Stomach (tissue), 4 donors: ENCODE data around the gene TMEM98.

Experiments
- POLR2A ChIP-seq, 4 donors: fragments of 450-650 bp; IDR thresholded peaks; one replicate each; pipeline ENCODE4 v1.6.1; 2016; ENCODE audit warnings: antibody characterized with exemption in 4 of 4, control low read depth in 2 of 4, mild to moderate bottlenecking in 1 of 4, moderate library complexity in 1 of 4
- TF ChIP-seq, protein P1 (sequence below), 7 experiments: fragments of 450-650 bp in 4 of 7; fragments of 200-600 bp in 3 of 7; sonication (generic) in 3 of 7; IDR thresholded peaks; one replicate each; pipeline ENCODE4 v1.5.1; 2016 to 2019; ENCODE audit warnings: antibody characterized with exemption in 7 of 7, control low read depth in 2 of 7, mild to moderate bottlenecking in 1 of 7

DNA sequence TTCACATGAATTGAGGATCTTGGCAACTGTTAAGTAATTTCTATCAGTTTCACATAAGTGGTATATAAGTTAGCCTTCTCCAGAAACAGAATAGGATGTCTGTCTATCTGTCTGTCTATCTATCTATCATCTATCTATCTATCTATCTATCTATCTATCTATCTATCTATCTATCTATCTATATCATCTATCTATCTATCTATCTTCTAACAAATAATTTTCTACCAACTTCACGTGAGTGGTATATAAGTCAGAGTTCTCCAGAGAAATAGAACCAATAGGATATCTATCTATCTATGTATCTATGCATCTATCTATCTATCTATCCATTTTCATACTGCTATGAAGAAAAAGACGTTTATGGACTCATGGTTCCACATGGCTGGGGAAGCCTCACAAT, 52.3 kb downstream of the TMEM98 start:
- TF ChIP-seq, protein P1, sequence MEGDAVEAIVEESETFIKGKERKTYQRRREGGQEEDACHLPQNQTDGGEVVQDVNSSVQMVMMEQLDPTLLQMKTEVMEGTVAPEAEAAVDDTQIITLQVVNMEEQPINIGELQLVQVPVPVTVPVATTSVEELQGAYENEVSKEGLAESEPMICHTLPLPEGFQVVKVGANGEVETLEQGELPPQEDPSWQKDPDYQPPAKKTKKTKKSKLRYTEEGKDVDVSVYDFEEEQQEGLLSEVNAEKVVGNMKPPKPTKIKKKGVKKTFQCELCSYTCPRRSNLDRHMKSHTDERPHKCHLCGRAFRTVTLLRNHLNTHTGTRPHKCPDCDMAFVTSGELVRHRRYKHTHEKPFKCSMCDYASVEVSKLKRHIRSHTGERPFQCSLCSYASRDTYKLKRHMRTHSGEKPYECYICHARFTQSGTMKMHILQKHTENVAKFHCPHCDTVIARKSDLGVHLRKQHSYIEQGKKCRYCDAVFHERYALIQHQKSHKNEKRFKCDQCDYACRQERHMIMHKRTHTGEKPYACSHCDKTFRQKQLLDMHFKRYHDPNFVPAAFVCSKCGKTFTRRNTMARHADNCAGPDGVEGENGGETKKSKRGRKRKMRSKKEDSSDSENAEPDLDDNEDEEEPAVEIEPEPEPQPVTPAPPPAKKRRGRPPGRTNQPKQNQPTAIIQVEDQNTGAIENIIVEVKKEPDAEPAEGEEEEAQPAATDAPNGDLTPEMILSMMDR (IDR thresholded peaks at IDR 0.05): no peak
- TF ChIP-seq POLR2A (IDR thresholded peaks at IDR 0.05): no peak
